Transverse colon (tissue), 4 donors: ENCODE results near the gene SLC15A4. TPM values are rescaled to one million over a fixed set of nuclear protein-coding genes. Genes with fewer than 3 reads are reported as not detected.

Experiments
- DNase-seq: peaks from one replicate; pipeline ENCODE4 v3.0.0-alpha.2; 2019
- H3K27ac ChIP-seq, 4 donors: fragments of 200-600 bp; sonication (generic); 2 replicates each; pipeline ENCODE4 v1.5.1; 2016 to 2018; ENCODE audit warnings: inconsistent platforms in 4 of 4
- H3K27me3 ChIP-seq: fragments of 200-600 bp; sonication (generic); 2 replicates; pipeline ENCODE4 v1.5.1; 2017; ENCODE audit warnings: inconsistent platforms
- H3K36me3 ChIP-seq, 4 donors: fragments of 200-600 bp; sonication (generic); 2 replicates each; pipeline ENCODE4 v1.5.1; 2017 to 2019; ENCODE audit warnings: inconsistent platforms in 4 of 4
- H3K4me1 ChIP-seq, 4 donors: fragments of 200-600 bp; sonication (generic); 2 replicates each; pipeline ENCODE4 v1.5.1; 2017 to 2020; ENCODE audit warnings: inconsistent platforms in 4 of 4
- H3K4me3 ChIP-seq, 4 donors: fragments of 200-600 bp; sonication (generic); 1 replicate in 1 of 4; 2 replicates in 3 of 4; pipeline versions ENCODE4 v1.5.1 to v1.6.1; 2017 to 2019; ENCODE audit warnings: inconsistent platforms in 4 of 4
- H3K9me3 ChIP-seq, 2 donors: fragments of 200-600 bp; sonication (generic); 2 replicates each; pipeline ENCODE4 v1.5.1; 2017 to 2019; ENCODE audit warnings: inconsistent platforms in 2 of 2
- EP300 ChIP-seq: sonication (generic); formaldehyde crosslinking; IDR thresholded peaks from one replicate; pipeline ENCODE4 v1.6.1; 2017; ENCODE audit warnings: antibody characterized with exemption, low read depth
- POLR2A ChIP-seq: fragments of 450-650 bp; IDR thresholded peaks from one replicate; pipeline ENCODE4 v1.6.1; 2016; ENCODE audit warnings: antibody characterized with exemption, mild to moderate bottlenecking, moderate library complexity
- POLR2AphosphoS5 ChIP-seq, 3 donors: sonication (generic); formaldehyde crosslinking; IDR thresholded peaks; one replicate each; pipeline ENCODE4 v1.6.1; 2016; ENCODE audit warnings: antibody characterized with exemption in 3 of 3
- WGBS, 2 donors: methylation state at CpG; one replicate each; pipeline ENCODE4 v1.1.5; 2018; ENCODE audit warnings: low coverage in 1 of 2; 5-methylcytosine and 5-hydroxymethylcytosine counted together
- in situ Hi-C, 4 donors: fragments of 200-750 bp; cut with MboI; loops; one replicate each; pipeline versions ENCODE4 v1.15.0 to v1.15.1; 2017; ENCODE audit warnings: low sequenced_read_pairs in 3 of 4, low pct_ligation_motif_present in 1 of 4, low pct_unique_long_range_greater_than_20kb in 1 of 4
- intact Hi-C: fragments of 100-400 bp; cut with DNase I; formaldehyde crosslinking; loops from one replicate; pipeline ENCODE4 v1.15.1; 2023; ENCODE audit warnings: low total_unique reads
- total RNA-seq, 4 donors: library from RNA; depleted of rRNA; stranded (reverse); fragments of >200 nt; gene quantifications; one replicate each; pipeline ENCODE4 v1.1.0, GENCODE V29; 2016
- TF ChIP-seq, protein P1 (sequence below), 5 experiments: fragments of 200-600 bp in 3 of 5; fragments of 450-650 bp in 2 of 5; sonication (generic) in 3 of 5; IDR thresholded peaks; 1 replicate in 2 of 5; 2 replicates in 3 of 5; pipeline ENCODE4 v1.5.1; 2016 to 2017; ENCODE audit warnings: antibody characterized with exemption in 5 of 5, inconsistent platforms in 3 of 5, mild to moderate bottlenecking in 2 of 5, moderate library complexity in 1 of 5

The SLC15A4 gene
- total RNA-seq = 10 to 100 TPM; 13.1 to 41.2 (median 32.7) TPM

- TF ChIP-seq POLR2A (peak; percentile 92), EP300 (no peak), POLR2AphosphoS5 (IDR thresholded peaks at IDR 0.05) (peak; percentile 93 to 97 (median 95))
- TF ChIP-seq, protein P1, sequence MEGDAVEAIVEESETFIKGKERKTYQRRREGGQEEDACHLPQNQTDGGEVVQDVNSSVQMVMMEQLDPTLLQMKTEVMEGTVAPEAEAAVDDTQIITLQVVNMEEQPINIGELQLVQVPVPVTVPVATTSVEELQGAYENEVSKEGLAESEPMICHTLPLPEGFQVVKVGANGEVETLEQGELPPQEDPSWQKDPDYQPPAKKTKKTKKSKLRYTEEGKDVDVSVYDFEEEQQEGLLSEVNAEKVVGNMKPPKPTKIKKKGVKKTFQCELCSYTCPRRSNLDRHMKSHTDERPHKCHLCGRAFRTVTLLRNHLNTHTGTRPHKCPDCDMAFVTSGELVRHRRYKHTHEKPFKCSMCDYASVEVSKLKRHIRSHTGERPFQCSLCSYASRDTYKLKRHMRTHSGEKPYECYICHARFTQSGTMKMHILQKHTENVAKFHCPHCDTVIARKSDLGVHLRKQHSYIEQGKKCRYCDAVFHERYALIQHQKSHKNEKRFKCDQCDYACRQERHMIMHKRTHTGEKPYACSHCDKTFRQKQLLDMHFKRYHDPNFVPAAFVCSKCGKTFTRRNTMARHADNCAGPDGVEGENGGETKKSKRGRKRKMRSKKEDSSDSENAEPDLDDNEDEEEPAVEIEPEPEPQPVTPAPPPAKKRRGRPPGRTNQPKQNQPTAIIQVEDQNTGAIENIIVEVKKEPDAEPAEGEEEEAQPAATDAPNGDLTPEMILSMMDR (IDR thresholded peaks at IDR 0.05) = peak in 1 of 5 experiments; percentile 17
- no peaks in the 10 kb centered on the region for H3K36me3 ChIP-seq
- H3K4me3 ChIP-seq = peak within 1 kb of the TSS; percentile 60 to 93 (median 84)
- H3K9me3 ChIP-seq = no peaks in the 10 kb centered on the region
- peak within 1 kb of the TSS; percentile 87 to 93 (median 90) for H3K27ac ChIP-seq
- in situ Hi-C loops = no loop called here
- 0 to 6% methylated on average over 3 to 60 of the region's 63 CpGs for WGBS, 2 donors
- peak; percentile 98 for DNase-seq
- intact Hi-C loops = no loop called here
- H3K4me1 ChIP-seq = peaks cover 6 to 36% (median 17%) of the 10 kb centered on the region in 4 donors
- no peaks in the 10 kb centered on the region for H3K27me3 ChIP-seq
Observed at GRCh38 chr12:128823916-128824839, at the start of gene SLC15A4. SLC15A4 (minus strand) TSS chr12:128823958; CDS start chr12:128823943, 15 bp downstream.

GRCh38 chr12:128872303-128872702 lies 48.5 kb upstream of the SLC15A4 start:
- H3K27me3 ChIP-seq = no peaks in the 10 kb centered on the region
- no peak overlapping the region for H3K4me3 ChIP-seq
- in situ Hi-C loops = no loop called here
- no peaks in the 10 kb centered on the region for H3K36me3 ChIP-seq
- H3K9me3 ChIP-seq = peaks cover 7% of the 10 kb centered on the region in 2 donors
- DNase-seq = no peak
- TF ChIP-seq, protein P1 (IDR thresholded peaks at IDR 0.05) = no peak
- TF ChIP-seq POLR2AphosphoS5 (IDR thresholded peaks at IDR 0.05) = no peak
- TF ChIP-seq POLR2A = no peak
- TF ChIP-seq EP300 = no peak
- H3K27ac ChIP-seq = no peak overlapping the region
- 85 to 86% methylated on average over 1 to 5 of the region's 5 CpGs for WGBS, 2 donors
- H3K4me1 ChIP-seq = no peaks in the 10 kb centered on the region
- intact Hi-C loops = no loop called here

- TF ChIP-seq EP300 = no peak
- TF ChIP-seq, protein P1 (IDR thresholded peaks at IDR 0.05) = no peak
- TF ChIP-seq POLR2AphosphoS5 (IDR thresholded peaks at IDR 0.05) = no peak
- no peak for TF ChIP-seq POLR2A
- H3K36me3 ChIP-seq = no peaks in the 10 kb centered on the region
- H3K9me3 ChIP-seq = peaks cover 5 to 6% of the 10 kb centered on the region in 2 donors
- H3K4me3 ChIP-seq = no peak overlapping the region
- H3K27me3 ChIP-seq = no peaks in the 10 kb centered on the region
- no peak overlapping the region for H3K27ac ChIP-seq
- in situ Hi-C loops (no loop called here), intact Hi-C loops (no loop called here)
- no peaks in the 10 kb centered on the region for H3K4me1 ChIP-seq
- WGBS, 2 donors = 19 to 65% methylated on average over 2 of the region's 2 CpGs
- no peak for DNase-seq
Observed at GRCh38 chr12:128871516-128871892, 47.7 kb upstream of the SLC15A4 start.

- intact Hi-C loops = no loop called here
- Histone ChIP-seq H3K27ac (no peak overlapping the region), H3K9me3 (no peaks in the 10 kb centered on the region), H3K36me3 (no peaks in the 10 kb centered on the region), H3K4me3 (no peak overlapping the region), H3K27me3 (no peaks in the 10 kb centered on the region), H3K4me1 (no peaks in the 10 kb centered on the region)
- in situ Hi-C loops = no loop called here
- no peak for TF ChIP-seq EP300
- TF ChIP-seq POLR2AphosphoS5 (IDR thresholded peaks at IDR 0.05) = no peak
- TF ChIP-seq, protein P1 (IDR thresholded peaks at IDR 0.05) = no peak
- no peak for TF ChIP-seq POLR2A
- DNase-seq = no peak
- WGBS, 2 donors = 80 to 87% methylated on average over 7 to 13 of the region's 13 CpGs
Observed at GRCh38 chr12:128867466-128867865, 43.7 kb upstream of the SLC15A4 start.
